ENCODE results near the gene TTLL9. TPM values are rescaled to one million over a fixed set of nuclear protein-coding genes. Genes with fewer than 3 reads are reported as not detected.

TTLL9 gene
- total and polyA plus RNA-seq, 12 donors = 0.13 to 0.88 (median 0.23) TPM; not detected in 5

DNA sequence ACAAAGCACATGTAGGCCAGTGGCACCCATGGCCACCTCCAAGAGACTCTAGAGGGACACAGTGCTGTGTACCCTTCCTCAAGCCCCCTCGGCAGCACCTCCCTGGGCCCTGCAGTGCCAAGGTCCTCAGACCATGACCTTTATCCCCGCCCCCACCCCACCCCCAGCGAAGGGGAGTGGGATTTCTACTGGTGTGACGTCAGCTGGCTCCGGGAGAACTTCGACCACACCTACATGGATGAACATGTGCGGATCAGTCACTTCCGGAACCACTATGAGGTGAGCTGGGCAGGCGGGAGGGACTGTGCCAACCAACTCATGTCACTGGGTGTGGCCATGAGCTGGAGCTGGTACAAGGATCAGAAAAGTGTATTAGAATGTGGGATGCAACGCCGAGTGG lies 38.0 kb downstream of the TTLL9 start:
- Histone ChIP-seq H3K4me3 (no peak overlapping the region), H3K9me3 (replicated peaks in 1 of 3) (no peaks in the 10 kb centered on the region), H3K27me3 (no peaks in the 10 kb centered on the region), H3K27ac (no peak overlapping the region), H3K4me1 (replicated peaks in 1 of 2) (no peaks in the 10 kb centered on the region), H3K36me3 (replicated peaks in 1 of 2) (no peaks in the 10 kb centered on the region)
- 80 to 84% (median 82%) methylated on average over 8 to 11 of the region's 11 CpGs for WGBS, 4 donors
- no peak for DNase-seq
- TF ChIP-seq, protein P1, sequence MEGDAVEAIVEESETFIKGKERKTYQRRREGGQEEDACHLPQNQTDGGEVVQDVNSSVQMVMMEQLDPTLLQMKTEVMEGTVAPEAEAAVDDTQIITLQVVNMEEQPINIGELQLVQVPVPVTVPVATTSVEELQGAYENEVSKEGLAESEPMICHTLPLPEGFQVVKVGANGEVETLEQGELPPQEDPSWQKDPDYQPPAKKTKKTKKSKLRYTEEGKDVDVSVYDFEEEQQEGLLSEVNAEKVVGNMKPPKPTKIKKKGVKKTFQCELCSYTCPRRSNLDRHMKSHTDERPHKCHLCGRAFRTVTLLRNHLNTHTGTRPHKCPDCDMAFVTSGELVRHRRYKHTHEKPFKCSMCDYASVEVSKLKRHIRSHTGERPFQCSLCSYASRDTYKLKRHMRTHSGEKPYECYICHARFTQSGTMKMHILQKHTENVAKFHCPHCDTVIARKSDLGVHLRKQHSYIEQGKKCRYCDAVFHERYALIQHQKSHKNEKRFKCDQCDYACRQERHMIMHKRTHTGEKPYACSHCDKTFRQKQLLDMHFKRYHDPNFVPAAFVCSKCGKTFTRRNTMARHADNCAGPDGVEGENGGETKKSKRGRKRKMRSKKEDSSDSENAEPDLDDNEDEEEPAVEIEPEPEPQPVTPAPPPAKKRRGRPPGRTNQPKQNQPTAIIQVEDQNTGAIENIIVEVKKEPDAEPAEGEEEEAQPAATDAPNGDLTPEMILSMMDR (IDR thresholded peaks at IDR 0.05) = no peak
- TF ChIP-seq POLR2A (IDR thresholded peaks at IDR 0.05) = no peak
- intact Hi-C loops (cut with DNase I) = no loop called here

DNA sequence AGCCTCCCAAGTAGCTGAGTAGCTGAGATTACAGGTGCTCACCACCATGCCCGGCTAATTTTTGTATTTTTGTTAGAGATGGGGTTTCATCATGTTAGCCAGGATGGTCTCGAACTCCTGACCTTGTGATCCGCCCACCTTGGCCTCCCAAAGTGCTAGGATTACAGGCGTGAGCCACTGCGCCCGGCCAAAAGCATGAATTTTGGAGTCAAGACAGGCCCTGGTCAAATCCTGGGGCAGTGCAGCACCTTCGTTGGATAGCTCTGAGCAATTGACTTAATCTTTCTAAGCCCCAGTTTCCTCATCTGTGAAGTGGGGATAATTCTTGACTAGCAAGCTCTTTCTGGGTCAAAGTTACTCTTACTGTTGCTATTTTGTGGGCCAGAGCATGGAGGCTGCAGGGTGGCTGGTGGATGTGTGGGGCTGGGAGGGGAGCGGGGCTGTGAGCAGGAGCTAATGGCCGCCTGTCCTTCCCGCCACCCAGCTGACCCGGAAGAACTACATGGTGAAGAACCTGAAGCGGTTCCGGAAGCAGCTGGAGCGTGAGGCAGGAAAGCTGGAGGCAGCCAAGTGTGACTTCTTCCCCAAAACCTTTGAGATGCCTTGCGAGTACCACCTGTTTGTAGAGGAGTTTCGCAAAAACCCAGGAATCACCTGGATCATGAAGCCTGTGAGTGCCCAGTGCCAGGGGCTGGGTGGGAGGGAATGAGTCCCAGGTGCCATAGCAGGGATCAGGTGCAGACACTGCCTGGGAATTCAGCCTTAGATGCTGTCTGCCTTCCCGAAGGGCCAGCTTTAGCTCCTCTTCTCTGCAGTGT lies 39.0 kb downstream of the TTLL9 start:
- DNase-seq = no peak
- H3K27me3 ChIP-seq = no peaks in the 10 kb centered on the region
- TF ChIP-seq, protein P1 (IDR thresholded peaks at IDR 0.05) = no peak
- TF ChIP-seq POLR2A (IDR thresholded peaks at IDR 0.05) = no peak
- H3K4me1 ChIP-seq (replicated peaks in 1 of 2) = no peaks in the 10 kb centered on the region
- intact Hi-C loops (cut with DNase I) = no loop called here
- no peak overlapping the region for H3K4me3 ChIP-seq
- H3K27ac ChIP-seq = no peak overlapping the region
- WGBS, 4 donors = 89 to 92% (median 91%) methylated on average over 14 to 17 of the region's 17 CpGs
- H3K36me3 ChIP-seq (replicated peaks in 1 of 2) = no peaks in the 10 kb centered on the region
- H3K9me3 ChIP-seq (replicated peaks in 1 of 3) = no peaks in the 10 kb centered on the region

DNA sequence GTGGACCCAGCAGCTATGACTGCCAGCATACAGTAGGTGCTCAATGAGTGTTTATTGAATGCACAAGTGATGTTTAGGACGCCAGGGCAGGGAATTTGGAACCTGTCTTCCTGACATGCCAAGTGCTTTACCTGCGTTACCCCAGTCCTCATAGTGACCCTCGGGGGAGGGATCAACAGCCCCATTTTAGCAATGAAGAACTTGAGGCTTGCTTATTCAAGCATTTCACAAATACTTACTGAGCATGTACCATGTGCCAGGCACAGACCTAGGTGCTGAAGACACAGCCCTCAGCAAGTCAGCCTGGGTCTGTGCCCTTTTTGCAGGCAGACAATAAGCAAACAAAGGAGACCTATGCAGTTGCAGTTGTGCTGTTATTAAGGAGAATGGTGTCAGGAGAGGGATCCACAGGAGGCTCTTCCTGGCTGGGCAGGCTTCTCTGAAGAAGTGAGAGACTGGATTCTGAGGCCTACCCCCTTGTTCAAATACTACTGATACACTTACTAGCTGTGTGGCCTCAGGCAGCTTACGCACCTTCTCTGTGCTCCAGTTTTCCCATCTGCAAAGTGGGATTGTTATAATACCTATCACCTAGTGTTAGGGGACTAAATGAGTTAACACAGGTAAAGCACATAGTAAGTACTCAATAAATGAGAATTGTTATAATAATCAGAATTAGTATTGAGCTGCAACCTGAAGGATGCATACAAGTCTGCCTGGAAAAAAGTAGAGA lies 39.8 kb downstream of the TTLL9 start:
- H3K27ac ChIP-seq = no peak overlapping the region

More for the DNA sequence above, 39.8 kb downstream of the TTLL9 start:
- Histone ChIP-seq H3K9me3 (replicated peaks in 1 of 3) (no peaks in the 10 kb centered on the region), H3K36me3 (replicated peaks in 1 of 2) (no peaks in the 10 kb centered on the region), H3K27me3 (no peaks in the 10 kb centered on the region), H3K4me1 (replicated peaks in 1 of 2) (no peaks in the 10 kb centered on the region), H3K4me3 (no peak overlapping the region)
- WGBS, 4 donors = 80 to 86% (median 84%) methylated on average over 1 to 4 of the region's 4 CpGs
- intact Hi-C loops (cut with DNase I) = no loop called here
- DNase-seq = no peak
- TF ChIP-seq, protein P1 (IDR thresholded peaks at IDR 0.05) = no peak
- no peak for TF ChIP-seq POLR2A (IDR thresholded peaks at IDR 0.05)

All from adrenal gland (tissue), 12 donors.